VCaP (cell line): ENCODE data around the gene BSND.

Experiments
- H3K27ac ChIP-seq: fragments of 450-650 bp; 2 replicates; pipeline ENCODE4 v1.5.1; 2017
- CTCF ChIP-seq: fragments of 450-650 bp; conservative IDR thresholded peaks from 2 replicates; pipeline ENCODE4 v1.5.1; 2017; ENCODE audit warnings: mild to moderate bottlenecking, moderate library complexity

The BSND gene

DNA sequence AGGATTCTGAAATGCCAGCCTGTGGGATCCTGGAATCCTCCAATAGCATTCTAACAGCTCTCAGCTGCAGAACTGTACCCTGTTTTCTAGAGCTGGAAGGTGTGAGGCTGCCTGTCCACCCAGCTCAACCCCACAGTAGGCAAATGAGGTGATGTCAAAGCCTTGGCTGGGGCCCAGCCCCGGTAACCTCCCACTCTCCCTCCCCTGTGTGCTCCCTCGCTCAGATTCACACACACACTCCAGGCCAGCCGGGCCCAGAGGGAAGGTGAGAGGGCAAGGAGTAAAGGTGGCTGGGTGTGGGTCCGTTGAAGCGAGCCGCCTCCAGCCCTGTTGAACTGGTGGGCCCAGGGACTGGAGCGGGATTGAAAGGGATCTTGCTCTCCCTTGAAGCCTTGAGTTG is at the start of gene BSND:
BSND (plus strand) TSS at position 257 of the 400 bp plus-strand sequence. CDS start 254 bp downstream, outside the sequence.
- TF ChIP-seq CTCF, result no peak
- no peak within 1 kb of the TSS for H3K27ac ChIP-seq

DNA sequence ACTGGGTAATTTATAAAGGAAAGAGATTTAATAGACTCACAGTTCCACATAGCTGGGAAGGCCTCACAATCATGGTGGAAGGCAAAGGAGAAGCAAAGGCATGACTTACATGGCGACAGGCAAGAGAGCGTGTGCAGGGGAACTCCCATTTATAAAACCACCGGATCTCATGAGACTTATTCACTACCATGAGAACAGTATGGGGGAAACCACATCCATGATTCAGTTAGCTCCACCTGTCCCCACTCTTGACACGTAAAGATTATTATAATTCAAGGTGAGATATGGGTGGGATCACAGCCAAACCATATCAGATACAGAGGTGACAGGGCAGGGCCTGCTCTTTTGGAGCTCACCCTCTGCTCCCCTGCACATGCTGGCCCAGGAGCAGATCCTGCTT is 49.7 kb upstream of the BSND start:
- H3K27ac ChIP-seq, result no peak overlapping the region
- no peak for TF ChIP-seq CTCF

GRCh38 chr1:54950006-54950368 is 48.7 kb upstream of the BSND start:
- H3K27ac ChIP-seq, result peak overlapping the region; percentile 59; the same call in 1 of the 2 replicates
- no peak for TF ChIP-seq CTCF

DNA sequence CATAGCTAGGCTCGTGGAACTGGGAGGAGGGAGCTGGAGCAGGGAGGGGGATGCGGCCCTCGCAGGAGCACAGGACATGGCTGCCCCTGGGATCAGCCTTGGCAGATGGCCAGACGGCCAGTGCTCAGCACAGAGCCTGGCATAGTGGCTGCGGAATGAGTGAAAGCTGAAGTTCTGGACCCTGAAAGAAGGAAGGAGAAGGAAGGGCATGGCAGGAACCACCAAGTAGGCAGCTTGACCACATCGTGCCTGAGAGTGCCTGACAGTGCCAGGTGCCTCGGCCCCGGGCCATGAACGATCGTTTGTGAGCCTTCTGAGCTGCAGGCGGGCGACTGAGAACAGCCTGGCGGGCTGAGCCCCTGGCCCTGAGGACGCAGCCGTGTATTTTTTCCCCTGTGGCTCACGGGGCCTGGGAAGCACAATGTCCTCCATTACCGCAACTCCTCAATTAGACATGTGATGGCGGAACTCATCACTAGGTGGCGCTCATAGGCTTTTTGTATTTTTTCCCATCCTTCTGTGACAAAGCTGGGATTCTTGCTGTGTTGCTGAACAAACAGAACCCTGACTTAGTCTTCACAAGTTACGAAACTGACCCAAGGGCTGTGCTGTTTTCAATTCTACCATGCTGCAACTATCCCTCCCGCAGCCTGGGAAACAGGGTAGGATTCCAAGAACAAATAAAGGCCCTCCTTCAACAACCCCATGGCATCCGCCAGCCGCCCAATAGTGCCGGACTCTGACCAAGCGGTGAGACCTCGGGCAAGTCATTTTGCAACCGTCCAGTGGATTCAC is 48.2 kb upstream of the BSND start:
- peak; percentile 83 for TF ChIP-seq CTCF
- peak overlapping the region; percentile 59; the same call in 1 of the 2 replicates for H3K27ac ChIP-seq

GRCh38 chr1:54951810-54952226 is 46.9 kb upstream of the BSND start:
- TF ChIP-seq CTCF, result no peak
- H3K27ac ChIP-seq, result no peak overlapping the region

GRCh38 chr1:54952950-54953718 is 45.6 kb upstream of the BSND start:
- no peak overlapping the region for H3K27ac ChIP-seq
- no peak for TF ChIP-seq CTCF

- no peak for TF ChIP-seq CTCF
- no peak overlapping the region for H3K27ac ChIP-seq
Observed at GRCh38 chr1:54953846-54954245, 44.9 kb upstream of the BSND start.
